ENCODE results near the gene FAM162A. TPM values are rescaled to one million over a fixed set of nuclear protein-coding genes. Genes with fewer than 3 reads are reported as not detected.

FAM162A gene
- total RNA-seq, 1 experiment from 2014 or later: 38.0 TPM

DNA sequence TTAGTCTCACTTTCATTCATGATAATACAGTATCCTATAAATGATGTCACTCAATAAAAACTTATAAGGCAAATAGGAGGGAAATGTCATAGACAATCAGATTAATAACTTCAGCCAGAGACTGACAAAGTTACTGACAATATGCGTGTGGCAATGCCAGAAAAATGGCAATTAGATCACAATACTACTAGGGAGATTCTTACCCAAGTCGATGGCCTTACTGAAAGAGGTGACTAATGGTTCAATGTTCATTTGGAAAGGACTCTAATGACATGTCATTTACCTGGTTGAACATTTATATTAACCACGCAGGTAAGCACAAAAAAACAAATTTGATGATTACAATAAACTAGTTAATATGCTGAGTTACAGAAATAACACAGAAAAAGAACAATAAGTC lies 77.8 kb downstream of the FAM162A start:
- TF ChIP-seq, protein P1, sequence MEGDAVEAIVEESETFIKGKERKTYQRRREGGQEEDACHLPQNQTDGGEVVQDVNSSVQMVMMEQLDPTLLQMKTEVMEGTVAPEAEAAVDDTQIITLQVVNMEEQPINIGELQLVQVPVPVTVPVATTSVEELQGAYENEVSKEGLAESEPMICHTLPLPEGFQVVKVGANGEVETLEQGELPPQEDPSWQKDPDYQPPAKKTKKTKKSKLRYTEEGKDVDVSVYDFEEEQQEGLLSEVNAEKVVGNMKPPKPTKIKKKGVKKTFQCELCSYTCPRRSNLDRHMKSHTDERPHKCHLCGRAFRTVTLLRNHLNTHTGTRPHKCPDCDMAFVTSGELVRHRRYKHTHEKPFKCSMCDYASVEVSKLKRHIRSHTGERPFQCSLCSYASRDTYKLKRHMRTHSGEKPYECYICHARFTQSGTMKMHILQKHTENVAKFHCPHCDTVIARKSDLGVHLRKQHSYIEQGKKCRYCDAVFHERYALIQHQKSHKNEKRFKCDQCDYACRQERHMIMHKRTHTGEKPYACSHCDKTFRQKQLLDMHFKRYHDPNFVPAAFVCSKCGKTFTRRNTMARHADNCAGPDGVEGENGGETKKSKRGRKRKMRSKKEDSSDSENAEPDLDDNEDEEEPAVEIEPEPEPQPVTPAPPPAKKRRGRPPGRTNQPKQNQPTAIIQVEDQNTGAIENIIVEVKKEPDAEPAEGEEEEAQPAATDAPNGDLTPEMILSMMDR (IDR thresholded peaks at IDR 0.05; ENCODE audit: unreplicated experiment): no peak
- Mint-ChIP-seq H3K4me3 (ENCODE audit: low read depth, unreplicated experiment) (no peak overlapping the region), H3K9me3 (ENCODE audit: low read depth, unreplicated experiment) (no peaks in the 10 kb centered on the region), H3K27me3 (ENCODE audit: unreplicated experiment) (no peaks in the 10 kb centered on the region), H3K36me3 (ENCODE audit: insufficient read depth, unreplicated experiment) (peaks cover 27% of the 10 kb centered on the region), H3K27ac (ENCODE audit: unreplicated experiment) (no peak overlapping the region), H3K4me1 (ENCODE audit: low read depth, unreplicated experiment) (no peaks in the 10 kb centered on the region)
- no peak for DNase-seq
- BruUV-seq (replicated peaks): no TSS peak
- CTCF ChIA-PET: interaction anchor here (0.5 kb wide), 1 partner anchor 17 kb away, joined by 3 read pairs; no protein-coding TSS in a partner anchor
- intact Hi-C loops (cut with micrococcal nuclease; ENCODE audit: unreplicated experiment): loop anchor here (5.0 kb wide), 1 partner anchor 50 kb away; the partner anchor contains the start of gene KPNA1

Other genes starting within 250 kb of the FAM162A start
- gene CASR, start 200.5 kb upstream of the FAM162A start, total RNA-seq (2022): 2.3 and 5.1 TPM in 2 replicates
- not detected in 2 replicates for gene CSTA, start 58.9 kb upstream of the FAM162A start, total RNA-seq (2022)
- gene MIX23, start 951 bp upstream of the FAM162A start, total RNA-seq (2022): 39.6 and 50.9 TPM in 2 replicates
- 7.2 and 7.9 TPM in 2 replicates for gene WDR5B, start 31.9 kb downstream of the FAM162A start, total RNA-seq (2022)
- 76.7 and 78.5 TPM in 2 replicates for gene KPNA1, start 130.8 kb downstream of the FAM162A start, total RNA-seq (2022)
- gene PARP9, start 180.1 kb downstream of the FAM162A start, total RNA-seq (2022): 71.2 and 128 TPM in 2 replicates
- 73.9 and 121 TPM in 2 replicates for gene DTX3L, start 180.2 kb downstream of the FAM162A start, total RNA-seq (2022)
- 3.4 and 3.6 TPM in 2 replicates for gene PARP15, start 193.5 kb downstream of the FAM162A start, total RNA-seq (2022)